ENCODE results near the gene NTNG2.

DNA sequence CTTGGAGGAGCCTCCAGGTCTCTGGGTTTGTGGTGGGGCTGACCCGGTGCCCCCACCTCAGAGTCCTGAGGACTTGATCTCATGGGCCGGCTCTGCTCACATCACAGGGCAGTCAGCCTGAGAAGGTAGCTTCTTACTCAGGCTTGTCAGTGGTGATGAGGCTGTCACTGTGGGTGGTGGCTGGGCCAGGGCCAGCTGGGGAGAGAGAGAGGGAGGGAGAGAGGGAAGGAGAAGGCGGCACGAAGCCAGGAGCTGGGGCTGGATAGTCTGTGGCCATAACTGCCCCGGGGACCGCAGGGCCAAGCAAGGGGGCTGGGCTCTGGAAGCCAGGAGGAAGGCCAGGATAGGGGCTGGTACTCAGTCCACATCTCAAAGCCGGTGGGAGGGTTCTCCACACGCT lies 6.5 kb downstream of the NTNG2 start:
- TF ChIP-seq POLR2A (IDR thresholded peaks at IDR 0.05) = no peak
- TF ChIP-seq, protein P1, sequence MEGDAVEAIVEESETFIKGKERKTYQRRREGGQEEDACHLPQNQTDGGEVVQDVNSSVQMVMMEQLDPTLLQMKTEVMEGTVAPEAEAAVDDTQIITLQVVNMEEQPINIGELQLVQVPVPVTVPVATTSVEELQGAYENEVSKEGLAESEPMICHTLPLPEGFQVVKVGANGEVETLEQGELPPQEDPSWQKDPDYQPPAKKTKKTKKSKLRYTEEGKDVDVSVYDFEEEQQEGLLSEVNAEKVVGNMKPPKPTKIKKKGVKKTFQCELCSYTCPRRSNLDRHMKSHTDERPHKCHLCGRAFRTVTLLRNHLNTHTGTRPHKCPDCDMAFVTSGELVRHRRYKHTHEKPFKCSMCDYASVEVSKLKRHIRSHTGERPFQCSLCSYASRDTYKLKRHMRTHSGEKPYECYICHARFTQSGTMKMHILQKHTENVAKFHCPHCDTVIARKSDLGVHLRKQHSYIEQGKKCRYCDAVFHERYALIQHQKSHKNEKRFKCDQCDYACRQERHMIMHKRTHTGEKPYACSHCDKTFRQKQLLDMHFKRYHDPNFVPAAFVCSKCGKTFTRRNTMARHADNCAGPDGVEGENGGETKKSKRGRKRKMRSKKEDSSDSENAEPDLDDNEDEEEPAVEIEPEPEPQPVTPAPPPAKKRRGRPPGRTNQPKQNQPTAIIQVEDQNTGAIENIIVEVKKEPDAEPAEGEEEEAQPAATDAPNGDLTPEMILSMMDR (IDR thresholded peaks at IDR 0.05) = no peak

Data from transverse colon (tissue), 3 donors.